Superior temporal gyrus (tissue), 1 donor: ENCODE data around the gene CLMN.

Source experiments
- DNase-seq: peaks from one replicate; pipeline ENCODE4 v3.0.0-alpha.2; 2016; ENCODE audit errors: extremely low spot score

Gene CLMN

DNA sequence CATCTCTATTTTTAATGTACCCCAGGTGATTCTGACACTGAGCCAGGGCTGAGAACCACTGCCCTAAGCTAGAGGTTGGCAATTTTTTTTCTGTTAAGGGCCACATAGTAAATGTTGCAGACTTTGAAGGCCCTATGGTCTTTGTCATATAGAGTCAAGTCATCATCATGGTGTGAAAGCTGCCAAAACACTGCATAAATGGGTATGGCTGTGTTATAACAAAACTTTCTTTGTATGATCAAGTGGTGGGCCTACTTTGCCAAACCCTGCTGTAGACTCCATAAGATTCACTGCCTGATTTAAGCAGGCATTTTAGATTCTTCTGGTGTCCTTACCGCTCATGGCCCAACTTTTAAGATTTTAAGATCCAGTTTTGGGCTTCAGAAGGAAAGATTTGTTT, 76.8 kb downstream of the CLMN start:
- no peak for DNase-seq

DNA sequence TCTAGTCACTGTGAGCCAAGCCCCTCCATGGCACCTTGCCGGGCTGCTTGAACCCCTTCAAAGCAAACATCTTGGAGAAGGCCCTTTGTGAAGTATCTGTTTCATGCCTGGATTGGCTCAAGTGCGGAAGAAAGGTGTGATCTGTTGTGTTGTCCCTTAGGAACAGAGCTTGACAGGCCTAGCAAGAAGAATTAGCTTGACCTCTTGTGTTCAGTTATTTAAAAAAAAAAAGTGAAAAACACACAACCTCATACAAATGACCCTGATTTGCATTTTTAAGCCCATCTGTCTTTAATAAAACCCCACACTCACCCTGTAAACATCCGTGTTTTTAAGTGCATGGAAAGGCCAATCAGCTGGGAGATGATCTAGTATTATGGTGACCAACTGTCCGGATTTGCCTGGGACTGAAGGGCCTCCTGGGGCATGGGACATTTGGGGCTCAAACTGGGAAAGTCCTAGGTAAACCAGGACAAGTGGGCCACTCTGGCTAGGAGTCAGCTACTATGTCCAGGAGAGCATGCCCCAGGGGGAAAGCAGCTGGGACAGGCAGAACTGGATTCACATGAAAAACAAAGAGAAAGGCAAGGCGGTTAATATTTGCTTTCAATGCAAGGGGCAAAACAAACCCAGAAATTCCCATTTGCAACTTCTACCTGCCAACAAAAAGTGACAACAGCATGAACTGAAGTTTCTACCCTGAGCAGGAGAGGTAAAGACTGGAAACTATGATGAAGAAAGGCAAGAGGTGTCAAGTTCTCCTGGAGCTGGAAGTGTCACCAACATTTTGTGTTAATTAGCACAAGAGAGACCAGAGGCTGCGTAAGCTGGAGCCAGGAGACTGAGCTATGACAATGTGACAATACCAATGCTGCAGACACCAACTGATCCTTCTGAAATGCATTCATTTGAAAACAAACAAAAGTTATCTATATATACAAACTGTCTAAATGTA, 78.6 kb downstream of the CLMN start:
- no peak for DNase-seq

DNA sequence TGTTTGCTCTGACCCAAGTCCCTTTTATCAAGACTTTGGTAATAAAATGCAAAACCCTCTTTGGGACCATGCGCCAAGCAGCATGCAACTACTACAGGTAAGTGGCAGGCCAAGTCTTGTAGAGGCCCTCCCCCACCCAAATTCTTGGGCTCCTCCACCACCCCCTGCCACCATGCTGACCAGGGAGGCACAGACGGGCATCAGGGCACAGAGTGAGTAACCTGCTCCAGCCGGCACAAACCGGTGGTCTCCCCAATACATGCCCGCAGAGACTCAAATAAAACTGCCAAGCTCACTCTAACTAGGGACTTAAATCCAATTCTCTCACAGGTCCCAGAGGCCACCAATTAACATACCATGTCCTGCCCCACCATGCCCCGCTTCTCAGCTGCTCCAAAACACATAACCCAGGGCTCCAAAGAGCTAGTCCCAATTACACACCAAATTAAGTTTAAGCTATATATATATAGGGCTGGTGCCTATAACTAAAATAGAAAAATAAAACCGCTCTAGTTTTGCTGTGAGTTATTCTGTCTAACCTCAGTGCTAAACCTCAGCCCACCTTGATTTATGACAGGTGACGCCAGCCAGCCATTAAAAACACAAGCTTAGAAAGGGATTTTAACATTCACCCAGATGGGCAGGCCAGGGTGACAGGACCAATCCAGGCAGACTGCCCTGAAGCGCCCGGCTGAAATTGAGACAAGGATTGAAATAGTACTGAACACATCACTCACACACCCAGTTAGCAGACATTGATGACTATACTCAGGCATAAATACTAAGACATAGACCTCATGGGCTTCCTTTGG, 81.0 kb downstream of the CLMN start:
- no peak for DNase-seq

DNA sequence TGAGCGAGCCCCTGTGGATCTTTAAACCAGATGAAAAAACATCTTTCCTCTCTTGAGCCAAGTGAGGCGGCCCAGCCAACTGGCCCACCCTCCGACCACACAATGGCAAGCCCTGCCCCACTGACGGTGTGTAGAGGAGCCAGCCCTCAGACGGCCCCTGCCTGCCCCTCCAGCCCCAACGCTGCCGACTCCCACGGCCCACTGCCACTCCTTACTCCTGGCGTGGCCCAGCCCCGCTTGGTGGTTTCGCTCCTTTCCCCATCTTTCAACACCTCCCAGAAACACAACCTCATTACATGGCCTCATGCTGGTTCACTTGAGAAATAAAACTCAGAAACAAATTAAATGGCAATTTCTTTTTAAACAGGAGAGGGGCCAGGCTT, 81.8 kb downstream of the CLMN start:
- no peak for DNase-seq

DNA sequence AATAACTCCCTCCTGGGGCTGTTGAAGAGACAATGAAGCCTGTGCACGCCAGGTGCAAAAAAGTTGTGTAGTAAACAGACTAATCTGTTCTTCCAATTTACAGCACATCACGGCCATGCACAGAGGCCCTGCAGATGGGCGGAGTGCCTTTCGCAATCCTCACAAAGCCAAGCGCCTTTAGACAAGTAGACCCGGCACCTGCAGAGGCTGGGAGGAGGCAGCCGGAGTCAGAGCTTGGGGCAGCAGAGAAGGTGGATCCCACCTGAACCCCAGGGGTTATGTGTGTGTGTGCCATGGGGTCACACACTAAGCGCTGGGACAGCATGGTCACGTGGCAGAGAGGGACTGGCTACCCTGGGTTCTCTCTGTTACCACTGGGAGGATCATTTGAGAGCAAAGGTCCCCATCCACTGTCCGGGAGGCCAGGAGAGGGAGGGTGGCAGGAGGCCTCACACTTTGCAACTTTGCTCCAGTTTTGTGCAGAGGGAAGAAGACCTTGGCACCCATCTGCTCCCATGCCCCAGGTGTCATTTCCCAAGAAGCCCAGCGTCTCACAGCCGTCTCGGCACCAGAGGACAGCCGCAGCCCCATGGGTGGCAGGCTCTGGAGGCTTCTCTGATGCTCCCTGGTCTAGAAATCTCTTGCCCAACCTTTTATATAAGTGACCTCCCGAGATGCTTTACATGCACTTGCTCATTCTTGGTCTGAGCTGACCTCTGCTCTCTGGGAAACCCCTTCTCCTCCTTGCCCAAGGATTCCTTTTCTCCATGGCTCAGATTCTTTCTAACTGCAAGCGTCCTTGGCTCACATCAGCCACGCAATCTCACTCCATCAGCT, 82.4 kb downstream of the CLMN start:
- DNase-seq, result no peak

DNA sequence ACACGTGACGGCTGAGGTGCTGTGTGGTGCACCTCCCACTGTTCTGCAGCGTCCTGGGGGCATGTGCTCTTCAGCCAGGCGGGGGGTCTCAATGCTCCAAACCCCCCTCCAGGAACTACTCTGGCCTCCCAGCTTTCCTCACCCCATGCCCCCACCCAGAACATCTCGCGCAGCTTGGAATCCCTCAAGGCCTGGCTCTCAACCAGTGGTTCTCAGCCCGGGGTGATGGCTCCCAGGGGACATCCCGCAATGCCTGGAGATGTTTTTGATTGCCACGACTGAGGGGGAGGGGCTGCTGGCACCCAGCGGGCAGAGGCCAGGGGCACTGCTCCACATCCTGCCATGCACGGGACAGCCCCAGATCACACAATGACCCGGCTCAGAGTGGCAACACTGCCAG, 83.5 kb downstream of the CLMN start:
- DNase-seq, result no peak

DNA sequence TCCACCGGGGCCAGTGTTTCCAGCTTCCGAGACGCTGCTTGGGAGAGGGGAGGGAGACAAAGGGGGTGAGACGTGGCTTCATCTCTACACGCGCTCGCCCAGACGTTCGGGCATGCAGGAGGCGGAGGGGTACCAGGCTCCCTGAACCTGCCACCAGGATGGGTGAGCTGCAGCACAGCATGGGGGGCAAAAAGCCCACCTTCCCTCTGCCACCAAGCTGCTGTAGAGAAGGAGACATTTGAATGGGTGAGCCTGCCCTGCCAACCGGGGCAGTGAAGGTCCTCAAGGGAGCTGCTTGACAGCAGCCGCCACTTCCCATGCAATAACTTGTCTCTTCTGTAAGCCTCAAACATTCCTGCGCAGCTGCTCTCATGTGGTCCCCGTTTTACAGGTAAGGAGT, 83.9 kb downstream of the CLMN start:
- no peak for DNase-seq

DNA sequence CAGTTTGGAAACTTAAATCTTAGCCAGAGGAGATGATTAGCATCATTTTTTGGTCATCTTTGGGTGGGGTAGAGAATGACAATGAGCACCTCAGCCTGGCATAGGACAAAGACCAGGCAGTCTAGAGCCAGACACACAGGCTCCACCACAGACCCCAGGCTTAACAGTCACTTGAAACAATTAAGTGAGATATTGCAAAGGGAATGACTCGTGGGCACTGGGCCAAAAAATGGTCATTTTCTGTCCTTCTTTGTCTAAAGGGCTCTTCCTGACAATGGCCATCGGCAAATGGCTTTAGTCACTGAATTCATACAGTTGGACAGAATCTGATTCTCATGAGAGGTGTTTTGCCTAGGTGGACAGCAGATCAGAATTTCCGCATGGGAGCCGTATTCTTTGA, 84.4 kb downstream of the CLMN start:
- DNase-seq, result no peak

DNA sequence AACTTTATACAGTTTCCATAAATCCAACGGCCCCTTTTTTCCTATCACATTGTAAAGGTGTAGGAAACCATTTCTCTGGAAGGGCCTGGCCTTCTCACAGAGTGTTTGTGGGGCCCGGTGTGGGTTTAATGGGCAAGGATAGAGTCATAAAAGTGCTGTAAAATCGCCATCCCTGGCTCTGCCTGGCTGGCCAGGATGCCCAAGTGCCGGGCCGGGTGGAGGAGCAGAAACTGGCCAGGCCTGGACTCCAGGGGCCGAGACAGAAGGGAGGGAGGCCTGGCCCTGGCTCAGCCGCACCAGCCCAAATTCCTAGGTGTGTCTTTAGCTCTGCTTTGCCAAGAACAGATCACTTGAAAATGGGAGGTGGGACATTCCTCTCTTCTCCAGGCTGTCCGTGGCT, 85.3 kb downstream of the CLMN start:
- no peak for DNase-seq

DNA sequence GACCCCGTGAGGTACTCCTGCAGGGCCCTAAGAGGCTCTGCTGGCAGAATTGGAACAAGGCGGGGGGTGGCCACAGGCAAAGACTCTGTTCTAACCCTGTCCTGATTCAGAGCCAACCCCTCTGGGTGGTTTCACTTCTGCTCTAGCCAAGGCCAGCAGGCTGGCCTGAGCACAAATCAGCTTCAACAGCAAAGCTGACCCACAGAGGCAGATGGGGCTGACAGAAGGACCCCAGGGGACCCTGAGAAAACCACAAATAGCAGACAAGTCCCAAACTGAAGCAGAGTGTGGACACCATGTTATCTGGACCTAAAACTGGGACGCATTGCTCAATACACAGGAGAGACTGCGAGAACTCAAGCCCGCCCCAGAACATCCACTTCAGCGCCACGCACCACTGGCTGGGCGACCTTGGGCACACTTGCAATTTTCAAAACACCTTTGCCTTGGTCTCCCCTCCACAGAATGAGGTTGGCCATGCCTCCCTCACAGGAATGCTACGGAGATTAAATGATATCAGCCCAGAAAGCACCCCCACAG, 85.9 kb downstream of the CLMN start:
- DNase-seq, result no peak

DNA sequence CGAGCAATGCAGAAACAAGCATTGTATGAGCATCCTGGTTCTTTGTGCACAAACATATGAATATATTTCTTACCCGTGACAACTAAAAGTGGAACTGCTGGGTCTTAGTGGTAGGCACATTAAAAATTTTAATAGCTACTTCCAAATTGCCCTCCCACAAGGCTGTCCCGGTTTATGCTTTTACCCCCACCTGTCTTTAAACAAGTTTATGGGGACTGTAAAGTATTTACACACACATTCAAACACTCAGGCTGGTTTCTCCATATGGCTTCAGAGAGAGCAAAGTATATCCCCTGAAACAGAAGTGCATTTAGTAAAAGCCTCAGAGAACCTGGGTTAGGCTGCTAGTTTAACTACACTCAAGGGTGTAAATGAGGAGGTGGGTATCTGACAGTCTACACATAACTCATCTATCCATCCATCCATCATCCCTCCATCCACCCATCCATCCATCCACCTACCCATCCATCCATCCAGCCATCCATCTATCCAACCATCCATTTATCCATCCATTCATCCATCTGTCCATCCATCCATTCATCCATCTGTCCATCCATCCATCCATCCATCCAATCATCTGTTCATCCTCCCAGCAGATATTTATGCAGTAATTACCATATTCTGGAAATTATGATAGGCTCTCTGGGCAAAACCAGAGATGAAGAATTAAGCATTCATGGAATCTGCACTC, 86.7 kb downstream of the CLMN start:
- no peak for DNase-seq

DNA sequence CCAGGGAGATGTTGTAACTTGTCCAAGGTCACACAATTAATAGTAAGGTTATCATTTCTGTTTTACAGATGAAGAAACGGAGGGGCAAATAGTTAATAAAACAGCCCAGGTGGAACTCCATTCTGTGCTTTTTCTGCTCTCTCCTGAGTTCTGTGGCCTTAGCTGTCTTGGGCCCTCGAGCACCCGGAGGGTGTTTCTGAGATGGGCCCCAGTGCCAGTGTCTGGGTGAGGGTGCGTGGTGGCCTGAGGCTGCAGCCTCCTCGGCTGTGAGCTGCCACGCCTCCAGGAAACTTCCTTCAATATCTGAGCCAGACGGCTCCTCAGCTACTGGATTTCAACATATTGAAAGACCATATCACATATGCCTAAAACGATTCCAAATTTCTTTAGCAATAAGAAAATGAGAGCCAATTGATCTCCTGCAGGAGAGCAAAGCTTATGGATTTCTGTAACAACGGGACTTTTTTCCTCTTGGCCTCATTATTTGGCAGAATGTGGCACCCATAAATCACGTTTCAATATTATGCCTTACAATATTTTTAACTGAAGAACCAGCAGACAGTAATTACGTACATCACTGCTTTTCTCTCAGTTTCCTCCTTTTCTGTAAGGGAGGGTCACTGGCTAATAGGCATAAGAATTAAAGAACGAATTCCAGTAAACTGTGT, 87.6 kb downstream of the CLMN start:
- DNase-seq, result no peak

DNA sequence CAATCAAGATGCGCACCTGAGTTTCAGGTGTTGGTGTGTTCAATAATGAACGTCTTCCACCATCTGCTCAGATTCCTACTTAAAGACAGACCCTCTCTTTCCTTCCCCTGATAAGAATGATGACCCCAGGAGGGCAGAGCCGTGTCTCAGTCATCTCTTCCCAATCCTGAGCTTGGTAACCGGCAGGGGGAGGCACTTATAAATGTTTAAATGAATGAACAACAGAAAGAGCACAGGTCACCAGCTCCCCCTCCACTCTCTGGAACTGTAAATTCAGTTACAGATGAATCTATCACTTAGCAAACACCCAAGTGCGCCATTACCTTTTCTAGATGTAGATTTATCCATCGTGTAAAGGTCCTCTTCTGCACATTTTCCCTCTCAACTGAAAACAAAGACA, 90.0 kb downstream of the CLMN start:
- DNase-seq, result no peak

DNA sequence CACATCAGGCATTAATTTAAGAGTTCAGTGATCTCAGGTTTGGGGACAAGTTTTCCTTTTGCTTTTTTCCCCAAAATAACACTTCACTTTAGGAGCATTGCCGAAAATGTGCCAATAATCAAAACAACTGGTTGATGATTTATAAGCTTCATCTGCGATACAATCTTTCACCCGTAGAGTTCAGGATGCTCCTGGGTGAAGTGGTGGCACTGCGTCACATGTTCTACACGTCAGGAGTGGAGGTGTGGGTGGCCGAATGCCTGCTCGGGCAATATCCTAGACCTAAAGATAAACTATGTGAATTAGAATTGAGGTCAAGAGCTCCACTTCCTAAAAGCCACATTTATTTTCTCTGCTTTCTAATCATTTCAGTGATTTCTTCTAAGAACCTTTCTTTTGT, 91.5 kb downstream of the CLMN start:
- DNase-seq, result no peak

DNA sequence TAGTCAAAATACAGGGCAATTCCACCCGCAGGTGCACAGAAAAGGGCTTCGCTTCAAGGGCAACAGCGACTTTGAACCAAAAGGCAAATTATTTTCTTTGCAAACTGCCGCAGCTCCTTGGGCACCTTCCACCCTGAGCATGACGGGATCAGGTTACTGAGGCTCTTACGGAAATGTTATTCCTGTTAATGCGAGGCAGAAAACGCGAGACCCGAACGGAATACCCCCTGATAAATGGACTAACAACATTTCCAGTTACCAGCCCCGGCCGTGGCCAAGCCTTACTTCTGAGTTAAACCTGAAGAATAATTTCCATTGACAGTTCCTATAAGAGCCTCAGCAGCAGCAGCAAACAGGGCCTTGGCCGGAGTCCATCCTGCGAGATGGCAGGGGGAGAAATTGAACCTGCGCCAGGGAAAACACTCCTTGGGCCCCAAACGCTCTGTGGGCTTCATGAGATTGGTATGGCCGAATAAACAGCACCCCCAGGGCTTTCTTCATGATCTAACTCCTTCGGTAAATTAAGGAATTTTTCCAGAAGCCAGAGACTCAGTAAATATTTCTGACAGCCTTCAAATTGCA, 92.3 kb downstream of the CLMN start:
- DNase-seq, result no peak

DNA sequence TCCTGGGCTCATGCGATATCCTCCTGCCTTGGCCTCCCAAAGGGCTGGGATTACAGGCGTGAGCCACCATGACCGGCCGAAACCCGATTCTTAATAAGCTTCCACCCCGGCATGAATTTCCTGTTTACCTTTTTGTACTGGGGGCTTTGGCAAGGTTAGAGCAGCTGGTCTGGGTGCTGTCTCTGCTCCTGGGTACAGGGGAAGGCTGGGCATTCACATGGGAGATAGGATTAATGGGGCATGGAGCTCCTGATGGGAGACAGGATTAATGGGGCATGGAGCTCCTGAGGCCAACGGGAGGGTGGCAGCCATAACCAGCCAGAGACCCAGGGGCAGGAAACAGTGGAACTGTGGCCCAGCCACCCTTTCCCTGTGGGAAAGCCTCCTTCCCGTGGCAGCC, 92.9 kb downstream of the CLMN start:
- no peak for DNase-seq

DNA sequence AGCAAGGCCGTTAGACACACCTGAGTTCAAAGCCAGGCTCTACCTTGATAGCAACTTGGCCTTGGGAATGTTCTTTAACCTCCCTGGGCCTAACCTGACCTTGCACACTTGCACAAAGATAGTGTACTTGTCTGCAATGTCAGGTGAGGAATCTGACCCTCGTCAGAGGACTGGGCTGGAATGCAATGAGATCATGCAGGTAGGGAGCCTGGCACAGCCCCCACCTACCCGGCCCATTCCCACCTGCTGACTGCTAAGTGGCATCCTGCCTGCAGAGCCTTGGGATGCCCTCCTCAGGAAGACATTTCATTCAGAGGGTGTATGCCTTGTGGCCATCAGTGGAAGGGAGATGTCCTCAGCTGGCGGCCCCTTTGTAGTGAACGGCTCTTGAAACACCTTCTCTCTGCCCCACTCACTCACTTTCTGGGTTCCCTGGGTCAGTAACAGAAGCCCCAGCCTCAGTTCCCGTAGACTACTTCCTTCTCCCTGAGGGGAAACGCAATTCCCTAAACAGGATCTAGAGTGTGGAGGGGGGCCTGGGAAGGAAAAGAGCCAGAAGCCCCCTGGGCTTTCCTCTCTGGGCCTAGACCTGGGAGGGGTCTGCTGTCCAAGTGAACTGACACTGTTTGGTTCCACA, 94.3 kb downstream of the CLMN start:
- DNase-seq, result no peak

DNA sequence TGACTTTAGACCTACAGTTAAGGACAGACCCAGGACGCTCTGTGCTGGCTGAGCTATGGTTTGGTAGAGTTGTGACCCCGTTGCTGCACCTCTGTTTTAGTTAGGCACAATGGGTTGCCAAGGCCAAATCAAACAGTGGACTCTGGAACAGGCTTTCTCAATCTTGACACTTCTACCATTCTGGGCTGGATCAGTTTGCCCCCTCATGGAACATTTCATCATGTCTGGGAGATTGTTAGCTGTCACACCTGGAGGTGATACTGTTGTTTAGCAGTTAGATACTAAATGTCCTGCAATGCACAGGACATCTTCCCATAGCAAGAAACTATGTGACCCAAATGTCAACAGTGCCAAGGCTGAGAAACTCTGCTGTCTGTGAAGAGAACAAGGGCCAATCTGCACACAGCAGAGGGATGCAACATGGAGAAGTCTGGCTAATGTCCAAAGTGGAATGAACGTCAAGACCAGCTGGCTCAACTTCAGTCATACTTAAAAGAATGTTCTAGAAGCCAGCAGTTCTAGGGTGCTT, 96.8 kb downstream of the CLMN start:
- peak; percentile 56 for DNase-seq

DNA sequence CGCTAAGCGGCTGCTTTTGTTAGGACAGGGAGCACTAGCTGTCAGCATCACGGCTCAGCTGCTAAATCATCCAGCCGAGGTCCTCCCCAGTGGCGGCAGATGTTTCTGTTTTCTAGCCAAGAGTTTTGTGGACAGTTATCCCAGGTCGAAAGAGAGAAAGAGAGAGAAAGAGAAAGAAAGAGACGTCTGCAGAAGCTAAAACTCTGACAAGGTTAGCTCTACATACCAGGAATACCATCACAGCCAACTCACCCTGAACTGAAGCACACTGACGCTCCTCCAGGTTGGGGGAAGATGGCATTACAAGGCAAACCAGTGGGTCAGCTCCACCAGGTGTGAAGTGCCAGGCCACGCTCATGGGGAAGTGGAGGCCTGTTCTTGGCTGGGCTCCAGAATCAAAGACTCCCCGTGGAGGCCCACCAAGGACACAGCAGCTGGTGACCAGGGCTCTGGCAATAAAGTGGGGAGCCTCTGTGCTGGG, 97.5 kb downstream of the CLMN start:
- no peak for DNase-seq
